ENCODE measurements around the gene RASD2.
A peak's percentile ranks its signal among the peaks of the same experiment; 100 is the strongest.

The RASD2 gene

GRCh38 chr22:35601013-35601580, 60.5 kb downstream of the RASD2 start:
- Histone ChIP-seq H3K36me3 (no peaks in the 10 kb centered on the region), H3K9me3 (no peaks in the 10 kb centered on the region), H3K4me1 (peaks cover 0 to 6% (median 5%) of the 10 kb centered on the region in 4 donors), H3K27ac (no peak overlapping the region), H3K4me3 (no peak overlapping the region), H3K27me3 (no peaks in the 10 kb centered on the region)
- TF ChIP-seq CTCF (IDR thresholded peaks at IDR 0.05): no peak
- intact Hi-C loops (cut with DNase I; ENCODE audit: low total_unique reads): loop anchor here (10.0 kb wide), 1 partner anchor 514 kb away; no protein-coding TSS in a partner anchor
- DNase-seq: no peak

- H3K4me3 ChIP-seq: no peak overlapping the region
- no peaks in the 10 kb centered on the region for H3K27me3 ChIP-seq
- peaks cover 0 to 14% (median 12%) of the 10 kb centered on the region in 4 donors for H3K4me1 ChIP-seq
- H3K27ac ChIP-seq: no peak overlapping the region
- H3K36me3 ChIP-seq: no peaks in the 10 kb centered on the region
- intact Hi-C loops (cut with DNase I; ENCODE audit: low total_unique reads): loop anchor here (10.0 kb wide), 1 partner anchor 513 kb away; no protein-coding TSS in a partner anchor
- no peaks in the 10 kb centered on the region for H3K9me3 ChIP-seq
- DNase-seq: peak in 1 of 2 donors; percentile 41
- no peak for TF ChIP-seq CTCF (IDR thresholded peaks at IDR 0.05)
These were observed 61.3 kb downstream of the RASD2 start for GRCh38 chr22:35601743-35602615.
